Measurements from ENCODE around the gene SMYD2. TPM values are rescaled to one million over a fixed set of nuclear protein-coding genes. Genes with fewer than 3 reads are reported as not detected.
A peak's percentile ranks its signal among the peaks of the same experiment; 100 is the strongest.

The SMYD2 gene
- polyA plus RNA-seq, 2 of the 4 experiments (the other 2 are of a cell fraction), result 32.3 to 54.9 TPM

- no peak for TF ChIP-seq TFCP2L1 (CRISPR knock-in tag; IDR thresholded peaks at IDR 0.05)
- TF ChIP-seq ZSCAN20 (CRISPR knock-in tag; IDR thresholded peaks at IDR 0.05), result no peak
Observed at GRCh38 chr1:214331827-214332423, 51.0 kb downstream of the SMYD2 start (continued).

DNA sequence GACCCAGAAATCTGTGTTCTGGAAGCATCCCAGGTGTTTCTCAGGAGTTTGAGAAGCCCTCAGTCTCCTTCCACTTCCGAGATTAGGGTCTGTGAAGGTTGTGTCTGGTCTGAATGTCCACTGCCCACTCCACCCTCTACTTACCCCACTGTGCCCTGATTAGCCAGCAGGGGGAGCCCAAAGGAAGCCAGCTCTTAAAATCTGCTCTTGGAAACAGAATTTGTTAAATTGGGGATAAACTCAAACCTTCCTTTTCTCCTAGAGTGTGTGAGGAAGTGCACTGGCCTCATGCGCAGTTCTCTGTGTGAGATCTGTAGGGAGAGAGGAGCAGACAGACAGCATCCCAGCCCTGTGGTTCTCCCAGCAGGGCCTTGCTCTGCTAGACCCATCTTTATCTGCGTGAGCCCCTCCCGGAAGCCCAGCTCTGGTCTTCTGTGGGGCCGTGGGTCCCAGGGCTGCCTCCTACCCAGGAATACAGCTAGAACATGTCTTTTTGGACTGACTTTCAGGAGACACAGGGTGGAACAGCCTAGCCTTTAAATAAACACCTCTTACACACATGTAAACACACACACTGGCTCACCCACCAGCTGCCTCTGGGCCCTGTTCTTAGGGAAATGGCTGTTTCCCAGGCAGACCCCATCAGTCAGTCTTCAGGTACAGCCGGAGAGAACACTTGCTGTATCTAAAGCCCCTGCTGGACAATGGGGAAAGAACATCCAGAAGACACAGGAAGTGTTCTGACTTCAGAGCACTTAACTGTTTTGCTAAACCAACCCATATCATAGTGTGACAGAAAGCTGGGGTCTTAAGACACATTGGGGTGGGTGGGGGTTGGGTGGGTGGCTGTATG, 52.2 kb downstream of the SMYD2 start:
- Histone ChIP-seq H3K4me1 (no peaks in the 10 kb centered on the region), H3K9me3 (no peaks in the 10 kb centered on the region), H3K4me3 (no peak overlapping the region), H3K27ac (peak overlapping the region in 1 of 2 experiments; percentile 51; a peak in 1 of 6 replicates), H3K4me2 (no peak overlapping the region)
- ATAC-seq (peak; percentile 58 to 79), DNase-seq (ENCODE audit: low read depth in 1 of 2, low spot score in 1 of 2) (peak; percentile 39 to 62), FAIRE-seq (no peak)
- peak; percentile 92 for TF ChIP-seq CTCF (IDR thresholded peaks at IDR 0.05)
- no peak for TF ChIP-seq KDM1A (IDR thresholded peaks at IDR 0.05; ENCODE audit: low read depth)
- no peak for TF ChIP-seq JUNB (IDR thresholded peaks at IDR 0.05)
- no peak for TF ChIP-seq SREBF2 (IDR thresholded peaks at IDR 0.05)
- TF ChIP-seq FOXS1 (CRISPR knock-in tag; IDR thresholded peaks at IDR 0.05), result no peak
- no peak for TF ChIP-seq POLR2AphosphoS2 (conservative IDR thresholded peaks at IDR 0.05; ENCODE audit: low read length)
- peak; percentile 94 for TF ChIP-seq SMC3 (IDR thresholded peaks at IDR 0.05)
- no peak for TF ChIP-seq CBX2 (IDR thresholded peaks at IDR 0.05; ENCODE audit: borderline replicate concordance, low read depth)
- TF ChIP-seq RAD21 (conservative IDR thresholded peaks at IDR 0.05 in 1 of 2, IDR thresholded peaks at IDR 0.05 in 1 of 2), result peak; percentile 85 to 89
- no peak for TF ChIP-seq HOXB5 (CRISPR knock-in tag; IDR thresholded peaks at IDR 0.05)
- no peak for TF ChIP-seq PHF8 (IDR thresholded peaks at IDR 0.05; ENCODE audit: borderline replicate concordance, low read depth)
- no peak for TF ChIP-seq NFE2L2 (conservative IDR thresholded peaks at IDR 0.05; ENCODE audit: low read length)
- TF ChIP-seq ZNF302 (CRISPR knock-in tag; IDR thresholded peaks at IDR 0.05), result no peak
- CTCF ChIA-PET, result interaction anchor here (0.6 to 18.8 kb wide), 75 partner anchors 8 to 1811 kb away, joined by 3 to 515 read pairs (median 5); partner anchors contain the start of genes CENPF, PTPN14 and SMYD2
- 63% methylated on average over 6 of the region's 6 CpGs for WGBS (ENCODE audit: missing lambda C conversion rate)
- POLR2A ChIA-PET, result no interaction called here

DNA sequence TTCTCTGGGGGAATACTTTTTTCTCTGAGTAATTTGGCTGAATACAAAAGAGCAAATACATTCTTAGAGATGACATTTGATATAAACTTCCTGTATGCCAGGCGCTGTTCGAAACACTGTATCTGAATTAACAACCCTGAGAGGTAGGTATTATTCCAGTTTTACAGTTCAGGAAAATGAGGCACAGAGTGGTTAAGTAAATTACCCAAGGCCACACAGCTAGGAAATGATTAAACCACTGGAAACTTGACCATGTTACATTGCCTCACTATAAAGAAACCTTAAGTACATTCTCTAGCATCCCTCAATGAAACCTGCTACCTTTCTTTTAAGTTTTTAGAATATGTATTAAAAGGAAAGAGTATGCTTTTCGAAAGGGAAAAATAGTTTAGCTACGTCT, 54.6 kb downstream of the SMYD2 start:
- H3K4me1 ChIP-seq, result no peaks in the 10 kb centered on the region

More for the DNA sequence above, 54.6 kb downstream of the SMYD2 start:
- DNase-seq (ENCODE audit: low read depth in 1 of 2, low spot score in 1 of 2), result no peak
- ChIA-PET POLR2A (no interaction called here), CTCF (interaction anchor here (1.7 to 18.8 kb wide), 4 partner anchors 10 to 248 kb away, joined by 3 to 515 read pairs (median 128); partner anchors contain the start of gene PTPN14)
- H3K4me3 ChIP-seq, result no peak overlapping the region
- TF ChIP-seq RCOR1 (IDR thresholded peaks at IDR 0.05; ENCODE audit: low read depth, low read length) (no peak), ESRRA (IDR thresholded peaks at IDR 0.05; ENCODE audit: borderline replicate concordance, low read length) (no peak), HEYL (CRISPR knock-in tag; IDR thresholded peaks at IDR 0.05) (no peak), HMGXB4 (CRISPR knock-in tag; IDR thresholded peaks at IDR 0.05; ENCODE audit: borderline replicate concordance) (no peak), JUN (IDR thresholded peaks at IDR 0.05) (no peak), GATA3 (IDR thresholded peaks at IDR 0.05; ENCODE audit: borderline replicate concordance) (no peak), RFX5 (IDR thresholded peaks at IDR 0.05) (no peak)
- TF ChIP-seq, protein P1, sequence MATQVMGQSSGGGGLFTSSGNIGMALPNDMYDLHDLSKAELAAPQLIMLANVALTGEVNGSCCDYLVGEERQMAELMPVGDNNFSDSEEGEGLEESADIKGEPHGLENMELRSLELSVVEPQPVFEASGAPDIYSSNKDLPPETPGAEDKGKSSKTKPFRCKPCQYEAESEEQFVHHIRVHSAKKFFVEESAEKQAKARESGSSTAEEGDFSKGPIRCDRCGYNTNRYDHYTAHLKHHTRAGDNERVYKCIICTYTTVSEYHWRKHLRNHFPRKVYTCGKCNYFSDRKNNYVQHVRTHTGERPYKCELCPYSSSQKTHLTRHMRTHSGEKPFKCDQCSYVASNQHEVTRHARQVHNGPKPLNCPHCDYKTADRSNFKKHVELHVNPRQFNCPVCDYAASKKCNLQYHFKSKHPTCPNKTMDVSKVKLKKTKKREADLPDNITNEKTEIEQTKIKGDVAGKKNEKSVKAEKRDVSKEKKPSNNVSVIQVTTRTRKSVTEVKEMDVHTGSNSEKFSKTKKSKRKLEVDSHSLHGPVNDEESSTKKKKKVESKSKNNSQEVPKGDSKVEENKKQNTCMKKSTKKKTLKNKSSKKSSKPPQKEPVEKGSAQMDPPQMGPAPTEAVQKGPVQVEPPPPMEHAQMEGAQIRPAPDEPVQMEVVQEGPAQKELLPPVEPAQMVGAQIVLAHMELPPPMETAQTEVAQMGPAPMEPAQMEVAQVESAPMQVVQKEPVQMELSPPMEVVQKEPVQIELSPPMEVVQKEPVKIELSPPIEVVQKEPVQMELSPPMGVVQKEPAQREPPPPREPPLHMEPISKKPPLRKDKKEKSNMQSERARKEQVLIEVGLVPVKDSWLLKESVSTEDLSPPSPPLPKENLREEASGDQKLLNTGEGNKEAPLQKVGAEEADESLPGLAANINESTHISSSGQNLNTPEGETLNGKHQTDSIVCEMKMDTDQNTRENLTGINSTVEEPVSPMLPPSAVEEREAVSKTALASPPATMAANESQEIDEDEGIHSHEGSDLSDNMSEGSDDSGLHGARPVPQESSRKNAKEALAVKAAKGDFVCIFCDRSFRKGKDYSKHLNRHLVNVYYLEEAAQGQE (IDR thresholded peaks at IDR 0.05), result no peak
- TF ChIP-seq, protein P2, sequence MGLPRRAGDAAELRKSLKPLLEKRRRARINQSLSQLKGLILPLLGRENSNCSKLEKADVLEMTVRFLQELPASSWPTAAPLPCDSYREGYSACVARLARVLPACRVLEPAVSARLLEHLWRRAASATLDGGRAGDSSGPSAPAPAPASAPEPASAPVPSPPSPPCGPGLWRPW (IDR thresholded peaks at IDR 0.05), result no peak
- WGBS (ENCODE audit: missing lambda C conversion rate), result 88% methylated on average over 4 of the region's 4 CpGs
- H3K9me3 ChIP-seq, result no peaks in the 10 kb centered on the region
- FAIRE-seq, result no peak
- ATAC-seq, result no peak
- no peak overlapping the region for H3K4me2 ChIP-seq
- H3K27ac ChIP-seq, result no peak overlapping the region

Data from A549 (cell line).